Keratinocyte (primary cell): ENCODE results near the gene CSMD2.

Experiments used
- CTCF ChIP-seq, 3 experiments: IDR thresholded peaks in 1 of 3; conservative IDR thresholded peaks in 1 of 3; optimal IDR thresholded peaks in 1 of 3; 2 replicates in 2 of 3; 3 replicates in 1 of 3; pipeline versions ENCODE3 to v1.5.1; 2011; ENCODE audit warnings: low read length in 3 of 3, mild to moderate bottlenecking in 3 of 3, moderate library complexity in 2 of 3, control low read depth in 1 of 3, inconsistent platforms in 1 of 3; ENCODE audit not compliant: insufficient read depth in 2 of 3; ENCODE audit errors: extremely low read depth in 1 of 3
- EZH2 ChIP-seq: IDR thresholded peaks from one replicate; pipeline ENCODE4 v1.6.1; 2012; ENCODE audit warnings: inconsistent platforms, mild to moderate bottlenecking, low read length, moderate library complexity

- TF ChIP-seq CTCF (optimal IDR thresholded peaks at IDR 0.05 in 1 of 3, IDR thresholded peaks at IDR 0.05 in 1 of 3, conservative IDR thresholded peaks at IDR 0.05 in 1 of 3; ENCODE audit: extremely low read depth in 1 of 3, insufficient read depth in 2 of 3, low read length in 3 of 3) (no peak), EZH2 (no peak)
Observed at GRCh38 chr1:33854091-33854490, 310.9 kb downstream of the CSMD2 start.
